ENCODE results near the gene DENND4C.

The DENND4C gene

GRCh38 chr9:19270421-19270949 lies 40.0 kb downstream of the DENND4C start:
- no peak for DNase-seq

GRCh38 chr9:19271081-19271480 lies 40.6 kb downstream of the DENND4C start:
- DNase-seq, result no peak

- DNase-seq, result no peak
Observed at GRCh38 chr9:19281801-19282200, 51.3 kb downstream of the DENND4C start.

GRCh38 chr9:19283072-19283710 lies 52.7 kb downstream of the DENND4C start:
- DNase-seq, result no peak

GRCh38 chr9:19284729-19285128 lies 54.2 kb downstream of the DENND4C start:
- no peak for DNase-seq

GRCh38 chr9:19286634-19287188 lies 56.2 kb downstream of the DENND4C start:
- DNase-seq, result no peak

- DNase-seq, result no peak
Observed at GRCh38 chr9:19288081-19288480, 57.6 kb downstream of the DENND4C start.

- DNase-seq, result no peak
Observed at GRCh38 chr9:19290103-19290502, 59.6 kb downstream of the DENND4C start.

- no peak for DNase-seq
Observed at GRCh38 chr9:19294219-19294618, 63.7 kb downstream of the DENND4C start.

- no peak for DNase-seq
Observed at GRCh38 chr9:19298436-19299000, 68.0 kb downstream of the DENND4C start.

- no peak for DNase-seq
Observed at GRCh38 chr9:19303216-19303615, 72.7 kb downstream of the DENND4C start.

GRCh38 chr9:19306568-19306967 lies 76.1 kb downstream of the DENND4C start:
- no peak for DNase-seq

GRCh38 chr9:19310246-19310645 lies 79.8 kb downstream of the DENND4C start:
- no peak for DNase-seq

- no peak for DNase-seq
Observed at GRCh38 chr9:19313573-19313972, 83.1 kb downstream of the DENND4C start.

- DNase-seq, result no peak
Observed at GRCh38 chr9:19320495-19320894, 90.0 kb downstream of the DENND4C start.

- DNase-seq, result no peak
Observed at GRCh38 chr9:19331877-19332276, 101.4 kb downstream of the DENND4C start.

GRCh38 chr9:19336166-19336565 lies 105.7 kb downstream of the DENND4C start:
- no peak for DNase-seq

GRCh38 chr9:19342947-19343346 lies 112.5 kb downstream of the DENND4C start:
- DNase-seq, result no peak

- DNase-seq, result no peak
Observed at GRCh38 chr9:19358701-19359100, 128.2 kb downstream of the DENND4C start.

- DNase-seq, result no peak
Observed at GRCh38 chr9:19369107-19369506, 138.6 kb downstream of the DENND4C start.

- no peak for DNase-seq
Observed at GRCh38 chr9:19371942-19372341, 141.4 kb downstream of the DENND4C start.

GRCh38 chr9:19372567-19372966 lies 142.1 kb downstream of the DENND4C start:
- DNase-seq, result no peak

- no peak for DNase-seq
Observed at GRCh38 chr9:19373527-19373926, 143.0 kb downstream of the DENND4C start.

GRCh38 chr9:19375538-19375937 lies 145.0 kb downstream of the DENND4C start:
- DNase-seq, result no peak

Measured in activated gamma-delta T cell (primary cell).